DND-41 (cell line): Measurements from ENCODE around the gene AKT1.

Experiments used
- ATAC-seq: fragments of 200-7000 bp; cut with Tn5 transposase; 3 replicates; pipeline ENCODE4 v1.9.1; 2021; ENCODE audit warnings: low read depth; ENCODE audit not compliant: insufficient read depth
- DNase-seq: peaks from one replicate; pipeline ENCODE4 v3.0.0-alpha.2; 2020
- H2AFZ ChIP-seq: 2 replicates; pipeline ENCODE4 v1.6.0; 2012; ENCODE audit warnings: low read depth, low read length
- H3K27ac ChIP-seq: 2 replicates; pipeline ENCODE4 v1.5.1; 2012; ENCODE audit warnings: low read length, inconsistent platforms
- H3K27me3 ChIP-seq: fragments of 200-600 bp; sonication (generic); 2 replicates; pipeline ENCODE4 v1.6.0; 2012; ENCODE audit warnings: low read length, mild to moderate bottlenecking, inconsistent platforms; ENCODE audit not compliant: insufficient read depth, poor library complexity
- H3K36me3 ChIP-seq: 2 replicates; pipeline ENCODE4 v1.5.1; 2012; ENCODE audit warnings: low read length, inconsistent platforms; ENCODE audit not compliant: insufficient read depth
- H3K4me1 ChIP-seq: 2 replicates; pipeline ENCODE4 v1.5.1; 2012; ENCODE audit warnings: mild to moderate bottlenecking, low read length; ENCODE audit not compliant: insufficient read depth
- H3K4me2 ChIP-seq: 2 replicates; pipeline ENCODE4 v1.6.0; 2012; ENCODE audit warnings: mild to moderate bottlenecking, moderate library complexity, low read length, inconsistent platforms; ENCODE audit not compliant: insufficient read depth
- H3K4me3 ChIP-seq, 2 experiments: fragments of 200-600 bp in 1 of 2; shearing (Covaris generic) in 1 of 2; 2 replicates each; pipeline ENCODE4 v1.5.1; 2012 to 2016; ENCODE audit warnings: inconsistent platforms in 2 of 2, low read length in 2 of 2, mild to moderate bottlenecking in 2 of 2, low read depth in 1 of 2, moderate library complexity in 1 of 2
- H3K79me2 ChIP-seq: 2 replicates; pipeline ENCODE4 v1.6.0; 2012; ENCODE audit warnings: low read length, inconsistent platforms; ENCODE audit not compliant: insufficient read depth
- H3K9ac ChIP-seq: 2 replicates; pipeline ENCODE4 v1.6.0; 2012; ENCODE audit warnings: low read depth, mild to moderate bottlenecking, inconsistent platforms, low read length, moderate library complexity
- H3K9me3 ChIP-seq: 2 replicates; pipeline ENCODE4 v1.5.1; 2012; ENCODE audit warnings: low read length, moderate library complexity, mild to moderate bottlenecking, inconsistent platforms; ENCODE audit not compliant: insufficient read depth, severe bottlenecking
- H4K20me1 ChIP-seq: 2 replicates; pipeline ENCODE4 v1.6.0; 2012; ENCODE audit warnings: low read length; ENCODE audit not compliant: insufficient read depth
- CTCF ChIP-seq: IDR thresholded peaks from 2 replicates; pipeline ENCODE4 v1.5.1; 2012; ENCODE audit warnings: borderline replicate concordance, low read length, moderate library complexity, mild to moderate bottlenecking; ENCODE audit not compliant: poor library complexity, severe bottlenecking; ENCODE audit errors: extremely low read depth
- EZH2 ChIP-seq: IDR thresholded peaks from 3 replicates; pipeline ENCODE4 v1.6.1; 2012; ENCODE audit warnings: borderline replicate concordance, low read depth, mild to moderate bottlenecking, moderate library complexity, low read length, inconsistent platforms; ENCODE audit not compliant: severe bottlenecking

AKT1 gene

GRCh38 chr14:104743461-104744380, 51.8 kb downstream of the AKT1 start:
- Histone ChIP-seq H4K20me1 (peaks cover 3% of the 10 kb centered on the region; the same call in 1 of the 2 replicates), H3K4me2 (no peak overlapping the region), H3K9me3 (no peaks in the 10 kb centered on the region), H3K36me3 (no peaks in the 10 kb centered on the region), H3K27ac (no peak overlapping the region), H3K4me1 (no peaks in the 10 kb centered on the region), H2AFZ (no peak overlapping the region), H3K9ac (no peak overlapping the region), H3K27me3 (no peaks in the 10 kb centered on the region), H3K79me2 (no peaks in the 10 kb centered on the region), H3K4me3 (no peak overlapping the region)
- ATAC-seq (no peak), DNase-seq (no peak)
- TF ChIP-seq CTCF: no peak
- no peak for TF ChIP-seq EZH2

DNA sequence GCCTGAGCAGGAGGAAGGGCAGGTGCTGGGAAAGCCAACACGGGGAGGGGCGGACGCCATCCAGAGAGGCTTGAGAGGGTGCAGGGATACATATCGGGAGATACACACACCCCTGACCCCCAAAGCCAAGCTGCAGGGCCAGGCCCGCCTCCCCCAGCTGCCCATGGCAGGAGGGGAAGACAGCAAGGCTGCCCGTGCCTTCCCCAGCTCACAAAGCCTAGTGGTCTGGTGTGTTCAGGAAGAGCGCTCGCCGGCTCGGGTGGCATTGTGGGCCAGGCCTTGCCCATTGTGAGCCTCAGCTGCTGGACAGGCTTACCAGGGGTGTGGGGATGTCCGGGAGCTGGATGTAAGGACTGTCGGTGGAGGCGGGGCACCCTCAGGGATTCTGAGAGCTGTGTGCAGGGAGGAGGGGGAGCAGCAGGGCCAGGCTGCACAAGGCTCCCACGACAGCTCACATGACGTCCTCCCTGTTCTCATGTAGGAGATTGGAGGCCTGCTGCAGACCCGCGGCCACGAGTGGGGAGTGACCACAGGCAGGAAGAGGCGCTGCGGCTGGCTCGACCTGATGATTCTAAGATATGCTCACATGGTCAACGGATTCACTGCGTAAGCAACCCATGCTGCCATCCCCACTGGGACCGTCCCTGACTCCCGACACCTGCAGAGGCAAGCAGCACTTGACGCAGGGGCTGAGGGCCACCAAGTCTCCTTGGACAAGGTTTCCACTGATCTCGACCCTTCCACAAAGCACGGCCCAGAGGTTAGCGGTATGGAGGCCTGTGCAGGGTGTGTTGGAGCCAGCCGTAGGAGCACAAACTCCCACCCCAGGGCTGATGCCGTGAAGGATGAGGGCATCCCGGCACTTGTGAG, 52.7 kb downstream of the AKT1 start:
- Histone ChIP-seq H3K9ac (no peak overlapping the region), H3K79me2 (no peaks in the 10 kb centered on the region), H3K9me3 (no peaks in the 10 kb centered on the region), H2AFZ (no peak overlapping the region), H3K4me2 (no peak overlapping the region), H3K4me3 (no peak overlapping the region), H4K20me1 (peaks cover 3% of the 10 kb centered on the region; the same call in 1 of the 2 replicates), H3K27me3 (no peaks in the 10 kb centered on the region), H3K36me3 (no peaks in the 10 kb centered on the region), H3K27ac (no peak overlapping the region), H3K4me1 (no peaks in the 10 kb centered on the region)
- TF ChIP-seq EZH2: no peak
- TF ChIP-seq CTCF: no peak
- no peak for ATAC-seq
- no peak for DNase-seq

DNA sequence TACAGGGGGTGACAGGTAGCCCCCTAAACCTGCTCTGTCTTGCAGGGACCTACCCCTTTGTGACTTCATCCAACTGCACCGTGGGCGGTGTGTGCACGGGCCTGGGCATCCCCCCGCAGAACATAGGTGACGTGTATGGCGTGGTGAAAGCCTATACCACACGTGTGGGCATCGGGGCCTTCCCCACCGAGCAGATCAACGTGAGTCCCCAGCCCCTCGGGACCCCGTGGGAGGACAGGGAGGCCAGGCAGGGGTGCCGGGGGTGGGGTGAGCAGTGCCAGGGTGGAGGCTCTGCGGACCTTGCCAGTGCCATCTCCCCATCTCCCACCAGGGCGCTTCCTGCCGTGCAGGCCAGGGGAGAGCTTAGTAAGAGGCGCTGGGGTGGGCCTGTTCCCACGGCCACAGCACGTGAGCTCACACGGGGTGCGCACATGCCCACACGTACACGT, 53.7 kb downstream of the AKT1 start:
- TF ChIP-seq CTCF (no peak), EZH2 (no peak)
- no peak for ATAC-seq
- Histone ChIP-seq H3K79me2 (no peaks in the 10 kb centered on the region), H3K27ac (no peak overlapping the region), H3K27me3 (no peaks in the 10 kb centered on the region), H2AFZ (no peak overlapping the region), H4K20me1 (peaks cover 3% of the 10 kb centered on the region; the same call in 1 of the 2 replicates), H3K4me3 (no peak overlapping the region), H3K9me3 (no peaks in the 10 kb centered on the region), H3K4me2 (no peak overlapping the region), H3K36me3 (no peaks in the 10 kb centered on the region), H3K9ac (no peak overlapping the region), H3K4me1 (no peaks in the 10 kb centered on the region)
- no peak for DNase-seq
